Measurements from ENCODE around the gene SH2D5.
A peak's percentile ranks its signal among the peaks of the same experiment; 100 is the strongest.

The SH2D5 gene

GRCh38 chr1:20732588-20733359 lies at the start of gene SH2D5:
SH2D5 (minus strand) TSS chr1:20732703; CDS start chr1:20728044, 4,659 bp downstream.
- FAIRE-seq: peak; percentile 100

- FAIRE-seq: peak; percentile 27
These were observed 43.2 kb upstream of the SH2D5 start for GRCh38 chr1:20775700-20776099.

- peak; percentile 39 for FAIRE-seq
These were observed 39.3 kb upstream of the SH2D5 start for GRCh38 chr1:20771780-20772179.

- FAIRE-seq: no peak
These were observed 38.0 kb upstream of the SH2D5 start for GRCh38 chr1:20770314-20771087.

- FAIRE-seq: no peak
These were observed 34.8 kb upstream of the SH2D5 start for GRCh38 chr1:20767271-20767670.

GRCh38 chr1:20763417-20763816 lies 30.9 kb upstream of the SH2D5 start:
- FAIRE-seq: no peak

- no peak for FAIRE-seq
These were observed 27.8 kb upstream of the SH2D5 start for GRCh38 chr1:20760322-20760721.

- FAIRE-seq: no peak
These were observed 21.1 kb upstream of the SH2D5 start for GRCh38 chr1:20753589-20753988.

GRCh38 chr1:20751462-20751990 lies 19.0 kb upstream of the SH2D5 start:
- no peak for FAIRE-seq

- FAIRE-seq: no peak
These were observed 10.2 kb upstream of the SH2D5 start for GRCh38 chr1:20742671-20743070.

GRCh38 chr1:20740781-20741180 lies 8.3 kb upstream of the SH2D5 start:
- FAIRE-seq: no peak

- peak; percentile 15 for FAIRE-seq
These were observed 6.7 kb upstream of the SH2D5 start for GRCh38 chr1:20739225-20739624.

- FAIRE-seq: no peak
These were observed 3.1 kb upstream of the SH2D5 start for GRCh38 chr1:20735581-20736111.

GRCh38 chr1:20733360-20733975 lies 965 bp upstream of the SH2D5 start:
- FAIRE-seq: peak; percentile 31

GRCh38 chr1:20732071-20732587 lies 374 bp downstream of the SH2D5 start:
- FAIRE-seq: peak; percentile 91

- no peak for FAIRE-seq
These were observed 1.2 kb downstream of the SH2D5 start for GRCh38 chr1:20731057-20731991.

- no peak for FAIRE-seq
These were observed 1.8 kb downstream of the SH2D5 start for GRCh38 chr1:20730690-20731056.

- FAIRE-seq: no peak
These were observed 2.4 kb downstream of the SH2D5 start for GRCh38 chr1:20729990-20730689.

GRCh38 chr1:20729155-20729931 lies 3.2 kb downstream of the SH2D5 start:
- no peak for FAIRE-seq
